Ramos (cell line): ENCODE measurements around the gene GNA12.
"Not testable (repeated sequence)": the region's sequence is repeated elsewhere in the genome, so short reads cannot be mapped to it uniquely, and the experiment has no call there.

Experiments
- in situ Hi-C: fragments of 300-500 bp; cut with MboI; formaldehyde crosslinking; loops from one replicate; pipeline ENCODE4 v1.14.3; 2022; ENCODE audit warnings: low sequenced_read_pairs; ENCODE audit not compliant: unreplicated experiment

Gene GNA12

GRCh38 chr7:2760098-2760889 is 83.8 kb downstream of the GNA12 start:
- in situ Hi-C loops = no loop called here

- in situ Hi-C loops = no loop called here
Measured at GRCh38 chr7:2759736-2760097, 84.4 kb downstream of the GNA12 start.

DNA sequence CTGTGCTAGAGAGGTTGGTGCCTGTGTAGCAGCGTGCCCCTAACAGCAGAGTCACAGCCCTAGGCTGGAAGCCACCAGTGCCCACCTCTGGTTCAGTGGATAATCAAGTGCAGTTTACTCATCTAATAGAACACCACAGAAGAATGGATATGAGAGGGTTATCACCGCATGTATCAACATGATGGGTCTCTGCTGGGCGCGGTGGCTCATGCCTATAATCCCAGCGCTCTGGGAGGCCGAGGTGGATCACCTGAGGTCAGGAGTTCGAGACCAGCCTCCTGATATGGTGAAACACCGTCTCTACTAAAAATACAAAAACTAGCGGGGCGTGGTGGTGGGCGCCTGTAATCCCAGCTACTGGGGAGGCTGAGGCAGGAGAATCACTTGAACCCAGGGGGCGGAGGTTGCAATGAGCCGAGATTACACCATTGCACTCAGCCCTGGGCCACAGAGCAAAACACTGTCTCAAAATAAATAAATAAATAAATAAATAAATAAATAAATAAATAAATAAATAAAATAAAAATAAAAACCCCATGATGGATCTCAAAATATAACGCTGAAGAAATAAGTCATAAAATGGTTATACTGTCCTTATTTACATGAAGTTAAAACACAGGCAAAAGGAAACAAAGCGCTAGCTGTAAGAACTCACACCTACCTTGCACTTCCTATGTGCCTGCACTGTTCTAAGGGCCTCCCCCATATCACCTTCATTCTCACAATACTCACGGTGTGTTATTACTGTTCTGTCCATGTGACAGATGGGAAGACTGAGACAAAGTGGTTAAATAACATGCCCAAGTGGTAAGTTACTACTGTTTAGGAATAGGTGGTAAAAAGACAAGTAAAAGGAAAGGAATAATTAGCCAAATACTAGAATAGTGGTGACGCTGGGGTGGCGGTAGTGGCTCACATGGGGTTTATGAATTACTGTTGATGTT is 85.2 kb downstream of the GNA12 start:
- in situ Hi-C loops = no loop called here

GRCh38 chr7:2757904-2758672 is 86.0 kb downstream of the GNA12 start:
- in situ Hi-C loops = no loop called here

DNA sequence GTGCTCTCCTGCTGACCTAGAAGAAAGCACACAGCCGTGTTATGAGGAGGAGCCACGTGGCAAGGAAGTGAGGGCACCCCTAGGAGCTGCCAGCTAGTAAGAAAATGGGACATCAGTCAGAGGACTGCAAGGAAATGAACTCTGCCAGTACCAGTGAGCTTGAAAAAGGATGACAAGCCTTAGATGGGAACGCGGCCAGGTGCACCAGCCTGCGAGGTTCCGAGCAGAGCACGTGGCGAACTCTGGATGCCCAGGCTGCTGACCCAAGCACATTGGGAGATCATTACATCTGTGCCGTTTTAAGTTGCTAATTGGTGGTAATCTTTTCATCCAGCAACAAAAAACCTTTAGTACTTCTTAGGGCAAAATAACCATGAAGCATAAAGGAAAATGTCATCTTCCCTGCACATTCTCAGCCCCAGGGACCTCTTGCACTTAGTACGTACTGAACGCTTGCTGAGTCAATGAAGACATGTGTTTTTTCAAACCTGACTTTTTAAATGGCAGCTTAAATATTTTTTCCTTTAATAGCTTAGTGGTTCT is 86.7 kb downstream of the GNA12 start:
- in situ Hi-C loops = no loop called here

DNA sequence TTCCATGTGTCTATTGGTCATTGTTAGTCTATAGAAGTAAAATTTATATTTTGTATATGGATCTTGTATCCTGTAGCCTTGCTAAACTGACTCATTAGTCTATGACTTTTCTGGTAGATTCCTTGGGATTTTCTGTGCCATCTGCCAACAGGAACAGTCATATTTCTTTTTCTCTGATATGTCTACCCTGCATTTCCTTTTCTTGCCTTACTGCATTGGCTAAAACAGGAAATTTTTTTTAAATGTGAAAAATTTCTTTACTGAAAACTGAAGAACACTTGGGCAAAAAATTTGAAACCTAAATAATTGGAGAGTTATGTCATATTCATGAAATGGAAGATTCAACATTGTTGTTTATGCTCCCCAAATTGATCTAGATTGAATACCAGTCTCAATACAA is 88.6 kb downstream of the GNA12 start:
- in situ Hi-C loops = no loop called here

DNA sequence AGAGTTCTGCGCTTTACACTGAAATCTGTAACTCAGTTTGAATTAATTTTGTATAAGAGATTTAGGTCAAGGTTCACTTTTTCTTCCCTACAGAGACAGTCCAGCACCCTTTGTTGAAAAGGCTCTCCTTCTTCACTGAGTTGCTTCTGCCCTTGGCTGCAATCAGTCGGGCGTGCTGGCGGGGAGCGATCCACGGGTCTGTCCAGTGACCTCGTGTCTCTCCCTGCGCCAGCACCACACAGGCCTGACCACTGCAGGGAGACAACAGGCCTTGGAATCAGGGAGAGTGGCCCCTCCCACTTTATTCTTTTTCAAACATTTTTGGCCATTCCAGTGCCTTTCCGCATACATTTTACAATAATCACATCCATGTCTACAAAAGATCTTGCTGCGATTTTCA is 89.2 kb downstream of the GNA12 start:
- in situ Hi-C loops = no loop called here

GRCh38 chr7:2754086-2754485 is 90.0 kb downstream of the GNA12 start:
- in situ Hi-C loops = no loop called here

- in situ Hi-C loops = no loop called here
Measured at GRCh38 chr7:2753148-2753547, 91.0 kb downstream of the GNA12 start.

- in situ Hi-C loops = no loop called here
Measured at GRCh38 chr7:2751086-2751485, 93.0 kb downstream of the GNA12 start.

- in situ Hi-C loops = no loop called here
Measured at GRCh38 chr7:2750004-2750407, 94.1 kb downstream of the GNA12 start.

GRCh38 chr7:2748684-2749083 is 95.4 kb downstream of the GNA12 start:
- in situ Hi-C loops = not testable (repeated sequence)

DNA sequence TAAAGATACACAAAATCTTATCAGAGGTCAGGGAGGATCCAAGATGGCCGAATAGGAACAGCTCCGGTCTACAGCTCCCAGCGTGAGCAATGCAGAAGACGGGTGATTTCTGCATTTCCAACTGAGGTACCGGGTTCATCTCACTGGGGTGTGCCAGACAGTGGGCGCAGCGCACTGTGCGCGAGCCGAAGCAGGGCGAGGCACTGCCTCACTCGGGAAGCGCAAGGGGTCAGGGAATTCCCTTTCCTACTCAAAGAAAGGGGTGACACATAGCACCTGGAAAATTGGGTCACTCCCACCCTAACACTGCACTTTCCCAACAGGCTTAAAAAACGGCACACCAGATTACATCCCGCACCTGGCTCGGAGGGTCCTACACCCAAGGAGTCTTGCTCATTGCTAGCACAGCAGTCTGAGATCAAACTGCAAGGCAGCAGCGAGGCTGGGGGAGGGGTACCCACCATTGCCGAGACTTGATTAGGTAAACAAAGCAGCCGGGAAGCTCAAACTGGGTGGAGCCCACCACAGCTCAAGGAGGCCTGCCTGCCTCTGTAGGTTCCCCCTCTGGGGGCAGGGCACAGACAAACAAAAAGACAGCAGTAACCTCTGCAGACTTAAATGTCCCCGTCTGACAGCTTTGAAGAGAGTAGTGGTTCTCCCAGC is 100.5 kb downstream of the GNA12 start:
- in situ Hi-C loops = loop anchor here (5.0 kb wide), 1 partner anchor 94 kb away; no protein-coding TSS in a partner anchor

GRCh38 chr7:2738766-2739549 is 105.2 kb downstream of the GNA12 start:
- in situ Hi-C loops = no loop called here

GRCh38 chr7:2737771-2738540 is 106.2 kb downstream of the GNA12 start:
- in situ Hi-C loops = no loop called here

GRCh38 chr7:2737005-2737743 is 106.9 kb downstream of the GNA12 start:
- in situ Hi-C loops = not testable (repeated sequence)

GRCh38 chr7:2736411-2736914 is 107.6 kb downstream of the GNA12 start:
- in situ Hi-C loops = no loop called here
